GM15510 (cell line): ENCODE data around the gene FAM227B.

Experiments
- POLR2A ChIP-seq: IDR thresholded peaks from 3 replicates; pipeline ENCODE4 v1.6.1; 2011; ENCODE audit warnings: borderline replicate concordance; ENCODE audit not compliant: insufficient read length; ENCODE audit errors: extremely low read depth

The FAM227B gene

DNA sequence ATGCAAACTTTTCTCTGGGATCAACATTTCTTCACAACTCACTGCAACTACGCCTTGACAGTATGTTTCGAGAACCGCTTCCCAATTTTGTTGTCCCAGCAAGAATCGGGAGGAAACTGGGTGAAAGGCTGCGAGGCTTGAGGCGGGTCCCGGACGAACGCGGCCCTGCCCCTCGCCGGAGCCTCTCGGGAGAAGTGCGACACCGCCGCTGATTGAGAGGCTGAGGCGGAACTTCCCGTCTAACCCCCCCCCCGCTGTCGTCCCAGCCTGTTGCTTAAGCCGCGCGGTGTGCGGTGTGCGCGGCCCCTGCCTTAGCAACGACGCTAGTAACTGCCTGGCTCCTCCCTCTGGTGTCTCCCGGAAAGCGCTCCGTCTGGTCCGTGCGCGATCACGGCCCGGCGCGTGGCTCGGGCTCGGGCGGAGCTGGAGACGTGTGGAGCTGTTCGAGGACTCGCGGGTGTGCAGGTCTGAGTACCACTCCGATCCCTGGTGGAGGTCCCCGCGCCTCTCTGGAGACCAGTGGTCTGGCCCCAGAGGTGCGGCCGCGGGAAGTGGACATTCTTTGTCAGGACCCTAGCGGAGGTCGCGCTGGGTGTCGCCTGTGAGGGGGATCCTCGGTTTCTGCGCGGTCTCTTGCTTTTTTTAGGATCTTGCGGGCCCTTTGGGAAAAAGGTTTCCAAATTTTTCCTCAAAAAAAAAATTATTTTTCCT lies at the start of gene FAM227B, which contains the start of gene DTWD1:
Gene FAM227B, minus strand, starts transcription at position 161 of the 711 bp plus-strand sequence. CDS start 5,647 bp downstream, outside the sequence.
Gene DTWD1, plus strand, starts transcription at position 391 of the 711 bp plus-strand sequence. CDS start 4,120 bp downstream, outside the sequence.
- peak; percentile 94 for TF ChIP-seq POLR2A

- TF ChIP-seq POLR2A, result no peak
Measured at GRCh38 chr15:49669288-49669687, 48.7 kb upstream of the FAM227B start.

GRCh38 chr15:49664716-49665115 lies 44.1 kb upstream of the FAM227B start:
- TF ChIP-seq POLR2A, result no peak

DNA sequence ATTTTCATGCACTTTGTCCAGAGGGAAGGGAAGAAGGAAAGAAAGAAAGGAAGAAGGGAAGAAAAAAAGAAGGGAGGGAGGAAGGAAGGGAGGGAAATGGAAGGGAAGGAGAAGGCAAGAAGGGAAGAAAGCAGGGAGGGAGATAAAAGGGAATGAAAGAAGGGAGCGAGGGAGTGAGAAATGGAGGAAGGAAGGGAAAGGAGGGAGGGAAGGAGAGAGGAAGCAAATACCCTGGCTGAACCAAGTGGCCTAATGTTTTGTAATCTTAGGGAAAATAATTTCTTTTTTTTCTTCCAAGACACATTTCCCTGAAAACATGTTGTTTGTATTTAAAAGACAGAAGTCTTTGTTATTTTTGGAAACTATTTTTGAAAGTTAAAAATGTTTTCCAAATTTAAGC lies 36.1 kb upstream of the FAM227B start:
- no peak for TF ChIP-seq POLR2A

DNA sequence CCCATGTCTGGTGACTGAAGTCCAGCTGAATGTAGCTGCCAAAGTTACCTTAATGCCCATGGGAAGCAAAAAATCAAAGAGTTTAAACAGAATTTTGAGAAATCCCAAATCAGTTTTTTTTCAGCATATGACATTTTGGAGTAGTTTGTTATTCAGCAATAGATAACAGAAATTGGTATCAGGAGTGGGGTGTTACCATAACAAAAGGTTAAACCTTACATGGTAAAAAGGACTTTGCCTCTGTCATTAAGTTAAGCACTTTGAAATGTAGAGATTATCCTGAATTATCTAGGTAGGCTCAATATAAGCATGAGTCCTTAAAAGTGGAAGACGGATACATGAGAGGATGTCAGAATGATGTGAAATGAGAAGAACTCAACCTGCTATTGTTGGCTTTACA lies 32.3 kb upstream of the FAM227B start:
- TF ChIP-seq POLR2A, result no peak

DNA sequence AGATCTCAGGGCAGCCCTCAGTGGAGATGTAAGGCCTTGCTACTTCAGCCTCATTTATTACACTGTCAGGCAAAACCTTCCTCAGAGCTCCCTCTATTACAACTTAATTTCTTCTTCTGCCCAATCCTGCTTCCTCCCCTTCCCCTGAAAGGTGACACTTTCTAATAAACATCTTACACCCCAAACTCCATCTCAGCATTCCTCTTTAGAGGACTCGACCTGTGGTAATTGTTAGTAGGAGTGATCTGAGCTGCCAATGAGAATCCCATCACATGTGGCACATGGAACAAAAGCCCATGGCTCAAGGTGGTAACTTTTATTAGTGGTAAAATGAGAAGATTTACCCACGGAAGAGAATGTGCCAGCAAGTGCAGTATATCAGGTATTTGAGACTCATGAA lies 30.1 kb upstream of the FAM227B start:
- TF ChIP-seq POLR2A, result no peak

DNA sequence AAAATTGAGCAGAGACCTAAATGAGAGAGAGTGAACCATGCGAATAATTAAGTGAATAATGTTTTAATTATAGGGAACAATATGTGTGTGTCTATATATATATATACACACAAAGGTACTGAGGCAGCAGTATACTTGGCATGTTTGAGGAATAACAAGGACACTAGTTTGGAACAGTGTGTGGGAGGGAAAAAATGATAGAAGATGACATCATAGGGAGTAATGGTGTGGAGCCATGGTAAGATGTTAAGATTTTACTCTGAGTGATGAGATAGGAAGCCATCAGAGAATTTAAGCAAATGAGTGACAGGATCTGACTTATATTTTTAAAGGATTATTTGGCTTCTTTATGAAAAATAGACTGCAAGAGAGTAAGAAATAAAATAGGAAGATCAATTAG lies 29.4 kb upstream of the FAM227B start:
- no peak for TF ChIP-seq POLR2A

DNA sequence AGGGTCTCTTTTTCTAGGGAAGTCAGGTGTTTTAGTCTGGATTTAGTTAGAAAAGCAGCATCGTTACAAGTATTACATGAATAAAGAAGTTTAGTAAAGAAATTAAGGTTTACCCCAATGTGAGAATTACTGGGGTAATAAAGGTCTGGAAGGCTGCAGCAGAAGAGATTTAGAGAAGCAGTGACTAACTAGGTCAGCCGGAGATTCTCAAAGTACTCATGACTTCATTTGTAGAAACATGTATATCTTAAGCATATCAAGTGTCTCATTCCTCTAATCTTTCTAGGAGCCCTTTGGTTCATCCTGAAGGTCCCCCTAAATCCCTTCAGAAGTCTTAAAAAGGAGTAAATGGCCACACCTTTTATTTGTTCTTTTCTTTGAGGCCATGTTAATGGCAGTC lies 26.3 kb upstream of the FAM227B start:
- TF ChIP-seq POLR2A, result no peak

DNA sequence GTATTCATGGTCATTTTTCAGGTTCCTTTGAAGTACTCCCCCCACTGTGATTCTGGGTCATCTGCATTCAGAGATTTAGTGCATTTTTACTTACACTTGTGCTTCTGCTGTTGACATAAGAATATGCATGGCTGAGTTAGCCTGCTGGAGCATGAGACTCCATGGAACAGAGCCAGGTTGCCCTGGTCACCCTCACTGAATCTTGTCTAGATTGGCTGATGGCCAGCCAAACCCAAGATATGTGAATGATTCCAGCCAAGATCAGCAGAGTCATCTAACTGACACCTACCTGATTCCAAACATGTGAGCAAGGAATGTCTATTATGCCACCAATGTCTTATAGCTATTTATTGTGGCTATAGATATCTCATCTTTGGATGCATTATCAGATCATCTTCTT lies 25.3 kb upstream of the FAM227B start:
- no peak for TF ChIP-seq POLR2A

DNA sequence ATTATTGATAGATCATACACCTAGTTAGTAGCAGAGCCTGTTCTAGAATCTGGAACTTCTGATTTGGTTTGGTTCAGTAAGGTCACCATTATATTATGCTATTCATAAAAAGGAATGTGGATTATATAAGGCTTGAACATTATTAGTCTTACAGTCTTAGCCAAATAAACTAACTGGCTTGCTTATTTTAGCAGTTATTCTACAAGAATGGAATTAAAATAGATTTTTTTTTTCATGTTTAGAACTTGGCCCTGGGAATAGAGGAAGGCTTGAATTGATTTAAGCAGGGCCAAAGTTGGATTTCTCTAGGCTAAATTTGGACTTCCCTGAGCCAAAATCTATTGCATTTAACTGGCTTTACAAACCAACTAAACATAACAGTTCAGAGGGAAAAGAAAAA lies 24.7 kb upstream of the FAM227B start:
- TF ChIP-seq POLR2A, result no peak

DNA sequence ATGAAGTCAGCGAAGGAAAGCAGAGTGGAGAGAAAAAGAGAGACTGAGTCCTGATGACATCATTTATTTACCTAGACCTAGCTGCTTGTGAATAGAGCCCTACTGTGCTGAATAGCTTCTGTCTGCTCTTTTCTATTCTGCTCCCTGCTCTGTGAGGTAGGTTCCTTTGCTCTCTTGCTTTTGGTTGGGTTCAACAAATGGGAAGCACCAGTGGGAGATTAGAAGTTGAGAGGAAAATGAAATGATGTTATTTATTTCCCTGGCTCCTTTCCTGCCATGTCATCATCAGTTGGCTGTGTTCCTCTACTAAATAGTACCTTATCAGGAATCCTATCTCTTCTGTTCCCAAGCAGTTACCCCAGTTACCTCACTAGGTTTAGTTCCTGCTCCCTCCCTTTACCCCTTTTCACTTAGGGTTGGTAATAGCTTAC lies 23.8 kb upstream of the FAM227B start:
- no peak for TF ChIP-seq POLR2A

DNA sequence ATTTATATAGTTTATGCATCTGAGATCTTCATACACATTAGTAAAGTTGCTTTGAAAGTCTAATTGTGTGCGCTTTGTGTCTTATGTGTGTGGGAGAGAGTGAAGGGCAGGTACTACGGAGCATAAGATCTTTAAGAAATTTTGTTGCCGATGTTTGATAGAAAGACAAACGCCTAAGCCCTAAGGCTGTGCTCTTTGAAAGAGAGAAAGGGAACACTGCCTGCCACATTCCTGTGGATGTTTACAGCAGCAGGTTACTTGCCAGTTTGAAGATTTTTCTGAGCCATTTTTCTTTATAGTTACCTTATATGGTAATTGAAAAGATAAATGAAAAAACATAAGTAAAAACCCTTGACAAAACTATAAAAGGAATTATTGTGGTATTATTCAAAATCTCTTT lies 17.2 kb upstream of the FAM227B start:
- TF ChIP-seq POLR2A, result no peak

DNA sequence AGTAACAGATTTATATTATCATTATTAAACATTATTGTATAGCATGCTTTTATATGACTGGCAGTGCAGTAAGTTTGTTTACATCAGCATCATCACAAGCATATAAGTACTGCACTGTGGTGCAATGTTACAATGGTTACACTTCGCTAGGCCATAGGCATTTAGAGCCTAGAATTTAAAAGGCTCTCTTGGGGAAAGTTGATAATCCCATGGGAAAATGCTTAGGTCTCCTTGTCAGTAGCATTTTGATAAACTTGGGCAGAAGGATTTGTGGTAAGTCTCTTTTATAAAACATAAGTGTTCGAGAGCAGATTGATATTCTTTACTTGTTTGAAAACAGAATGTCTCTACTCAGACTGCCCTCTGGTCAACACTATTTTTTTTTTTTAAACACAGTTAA lies 7.8 kb upstream of the FAM227B start:
- TF ChIP-seq POLR2A, result no peak

DNA sequence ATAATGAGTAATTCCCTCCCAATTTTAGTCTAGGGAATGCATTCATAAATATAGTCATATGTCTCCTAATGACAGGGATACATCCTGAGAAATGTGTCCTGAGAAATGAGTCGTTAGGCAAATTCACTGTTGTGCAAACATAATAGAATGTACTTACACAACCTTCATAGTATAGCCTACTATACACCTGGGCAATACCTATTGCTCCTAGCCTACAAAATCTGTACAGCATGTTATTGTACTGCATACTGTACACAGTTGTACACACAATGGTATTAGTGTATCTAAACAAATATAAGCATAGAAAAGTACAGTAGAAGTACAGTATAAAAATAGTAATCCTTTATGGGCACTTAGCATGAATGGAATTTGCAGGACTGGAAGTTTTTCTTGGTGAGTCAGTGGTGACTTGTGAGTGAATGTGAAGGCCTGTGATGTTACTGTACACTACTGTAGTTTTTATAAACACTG lies 6.8 kb upstream of the FAM227B start:
- no peak for TF ChIP-seq POLR2A

GRCh38 chr15:49625460-49626036 lies 4.9 kb upstream of the FAM227B start:
- no peak for TF ChIP-seq POLR2A

DNA sequence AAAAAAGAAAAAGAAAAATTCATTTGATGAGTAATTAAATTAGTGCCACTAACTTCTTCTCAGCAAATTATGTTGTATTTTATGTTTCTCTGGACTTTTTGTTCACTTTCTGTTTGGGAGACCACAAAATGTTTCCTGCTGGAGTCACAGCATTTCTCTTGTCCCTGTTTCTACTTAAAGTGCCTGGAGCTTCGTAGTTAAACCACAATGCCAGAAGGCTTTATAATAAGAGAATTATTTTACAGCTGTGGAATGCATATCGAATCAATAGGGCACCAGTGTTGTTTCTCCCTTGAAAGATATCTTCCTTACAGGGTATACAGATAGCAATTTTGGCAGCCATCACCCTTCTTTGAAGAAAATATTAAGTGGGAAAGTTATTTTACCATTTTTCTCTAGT lies 3.4 kb upstream of the FAM227B start:
- no peak for TF ChIP-seq POLR2A
